ENCODE results near the gene HIKESHI. TPM values are rescaled to one million over a fixed set of nuclear protein-coding genes. Genes with fewer than 3 reads are reported as not detected.
"Not testable (repeated sequence)": the region's sequence is repeated elsewhere in the genome, so short reads cannot be mapped to it uniquely, and the experiment has no call there.

The HIKESHI gene
- total and polyA plus RNA-seq, 2 of the 8 experiments (the other 6 are each of a cell fraction or from before 2014, with no cell fraction given) = 65.4 to 90.2 TPM

DNA sequence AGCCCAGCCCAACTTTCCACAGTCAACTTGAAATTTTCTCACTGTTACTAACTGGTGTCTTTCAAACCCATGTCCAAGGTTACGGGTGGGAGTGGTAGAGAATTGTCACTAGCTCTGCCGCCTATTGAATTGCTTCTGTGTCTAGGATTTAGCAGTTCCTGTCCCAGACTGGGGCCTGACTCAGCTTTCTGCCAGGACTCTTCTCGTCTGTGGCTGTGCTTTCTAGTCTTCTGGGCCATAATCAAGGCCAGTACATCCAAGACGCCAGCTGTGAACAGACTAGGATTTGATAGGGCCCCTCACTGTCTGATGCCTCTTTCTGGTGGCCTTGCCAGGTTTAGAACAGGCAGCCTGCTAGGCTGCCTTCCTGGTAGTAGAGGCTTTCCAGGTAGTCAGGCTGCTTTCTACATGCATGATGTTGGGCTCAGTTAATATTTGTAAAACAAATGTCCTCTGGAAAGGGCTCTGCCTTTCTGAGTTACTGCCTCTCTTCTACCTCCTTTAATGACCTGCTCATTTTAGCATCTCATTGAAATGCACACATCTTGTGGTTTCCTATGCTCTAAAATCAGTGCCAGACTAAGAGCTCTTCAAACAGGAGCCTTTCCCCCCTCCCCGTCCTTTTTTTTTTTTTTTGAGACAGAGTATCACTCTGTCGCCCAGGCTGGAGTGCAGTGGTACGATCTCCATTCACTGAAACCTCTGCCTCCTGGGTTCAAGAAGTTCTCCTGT is 13.1 kb upstream of the HIKESHI start (continued):
- TF ChIP-seq, protein P1, sequence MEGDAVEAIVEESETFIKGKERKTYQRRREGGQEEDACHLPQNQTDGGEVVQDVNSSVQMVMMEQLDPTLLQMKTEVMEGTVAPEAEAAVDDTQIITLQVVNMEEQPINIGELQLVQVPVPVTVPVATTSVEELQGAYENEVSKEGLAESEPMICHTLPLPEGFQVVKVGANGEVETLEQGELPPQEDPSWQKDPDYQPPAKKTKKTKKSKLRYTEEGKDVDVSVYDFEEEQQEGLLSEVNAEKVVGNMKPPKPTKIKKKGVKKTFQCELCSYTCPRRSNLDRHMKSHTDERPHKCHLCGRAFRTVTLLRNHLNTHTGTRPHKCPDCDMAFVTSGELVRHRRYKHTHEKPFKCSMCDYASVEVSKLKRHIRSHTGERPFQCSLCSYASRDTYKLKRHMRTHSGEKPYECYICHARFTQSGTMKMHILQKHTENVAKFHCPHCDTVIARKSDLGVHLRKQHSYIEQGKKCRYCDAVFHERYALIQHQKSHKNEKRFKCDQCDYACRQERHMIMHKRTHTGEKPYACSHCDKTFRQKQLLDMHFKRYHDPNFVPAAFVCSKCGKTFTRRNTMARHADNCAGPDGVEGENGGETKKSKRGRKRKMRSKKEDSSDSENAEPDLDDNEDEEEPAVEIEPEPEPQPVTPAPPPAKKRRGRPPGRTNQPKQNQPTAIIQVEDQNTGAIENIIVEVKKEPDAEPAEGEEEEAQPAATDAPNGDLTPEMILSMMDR (IDR thresholded peaks at IDR 0.05; ENCODE audit: control extremely low read depth in 1 of 3, insufficient read depth in 1 of 3, low read depth in 1 of 3, low read length in 3 of 3) = no peak
- TF ChIP-seq TBP (IDR thresholded peaks at IDR 0.05; ENCODE audit: low read depth, low read length) (no peak), KDM1A (IDR thresholded peaks at IDR 0.05; ENCODE audit: borderline replicate concordance, low read length) (no peak), BCL11A (IDR thresholded peaks at IDR 0.05; ENCODE audit: low read depth in 2 of 2, low read length in 2 of 2) (no peak), SP1 (IDR thresholded peaks at IDR 0.05; ENCODE audit: low read depth, low read length) (no peak)

DNA sequence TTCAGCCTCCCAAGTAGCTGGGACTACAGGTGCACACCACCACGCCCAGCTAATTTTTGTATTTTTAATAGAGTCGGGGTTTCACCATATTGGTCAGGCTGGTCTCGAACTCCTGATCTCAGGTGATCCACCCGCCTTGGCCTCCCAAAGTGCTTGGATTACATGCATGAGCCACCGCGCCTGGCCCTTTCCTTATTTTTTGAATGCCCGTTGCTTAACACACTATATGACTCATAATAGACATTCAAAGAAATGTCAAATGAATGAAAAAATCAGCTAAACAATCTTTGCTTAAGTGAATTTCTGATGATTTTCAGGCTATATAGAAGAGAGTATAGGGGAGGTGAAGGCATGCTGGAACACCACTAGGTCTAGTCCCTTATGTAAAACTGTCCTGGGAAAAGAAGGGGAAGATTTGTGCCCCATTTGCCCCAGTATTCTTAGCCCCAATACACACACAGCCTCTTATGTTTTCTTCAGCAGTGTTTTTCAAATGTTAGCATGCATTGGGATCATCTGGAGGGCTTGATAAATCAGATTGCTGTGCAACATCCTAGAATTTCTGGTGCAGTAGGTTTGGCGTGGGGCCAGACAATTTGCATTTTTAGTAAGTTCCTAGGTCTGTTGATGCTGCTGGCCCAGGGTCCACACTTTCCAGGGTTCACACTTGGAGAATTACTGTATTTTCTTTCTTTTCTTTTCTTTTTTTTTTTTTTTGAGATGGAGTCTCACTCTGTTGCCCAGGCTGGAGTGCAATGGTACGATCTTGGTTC is 12.3 kb upstream of the HIKESHI start:
- 77% methylated on average over 8 of the region's 9 CpGs; no CpG with 5 or more reads in 1 of the 2 experiments for WGBS, 2 experiments (ENCODE audit: extremely low coverage in 1 of 2, insufficient coverage in 1 of 2, insufficient read length in 1 of 2, insufficient replicate concordance in 2 of 2, low coverage in 1 of 2, low lambda C conversion rate in 2 of 2, missing lambda C conversion rate in 1 of 2)
- H2BK120ac ChIP-seq (replicated peaks; ENCODE audit: low read depth, low read length); FAIRE-seq; H3K4ac ChIP-seq (replicated peaks; ENCODE audit: insufficient read length, low read depth, low read length); H3K9ac ChIP-seq (replicated peaks in 1 of 4; ENCODE audit: extremely low read depth in 1 of 4, low read depth in 3 of 4, low read length in 3 of 4); H4K5ac ChIP-seq (ENCODE audit: insufficient read length, low read depth, low read length); H4K91ac ChIP-seq (replicated peaks; ENCODE audit: insufficient read length, low read length); H4K20me1 ChIP-seq (replicated peaks in 1 of 2; ENCODE audit: control insufficient read depth in 1 of 2, insufficient read depth in 2 of 2, low read length in 2 of 2); H3K23ac ChIP-seq (ENCODE audit: insufficient read length); H3K9me3 ChIP-seq (ENCODE audit: insufficient read depth in 2 of 2, low read depth in 1 of 2, low read length in 1 of 2); H2AFZ ChIP-seq (ENCODE audit: low read length); H2BK5ac ChIP-seq (ENCODE audit: low read depth, low read length); H2BK15ac ChIP-seq (ENCODE audit: low read length); H3K79me1 ChIP-seq (ENCODE audit: low read depth, low read length); H3K14ac ChIP-seq (ENCODE audit: insufficient read length); H3K23me2 ChIP-seq (ENCODE audit: low read depth, low read length); H2BK20ac ChIP-seq (ENCODE audit: low read length); H3K36me3 ChIP-seq (ENCODE audit: control insufficient read depth in 2 of 4, insufficient read depth in 4 of 4, low read length in 3 of 4); DNase-seq (ENCODE audit: low read depth in 1 of 2, low spot score in 2 of 2); H3K27me3 ChIP-seq (replicated peaks in 1 of 4; ENCODE audit: control insufficient read depth in 3 of 4, extremely low read depth in 1 of 4, insufficient read depth in 3 of 4, low read length in 3 of 4); H3K56ac ChIP-seq (replicated peaks; ENCODE audit: insufficient read length, low read depth, low read length); H4K8ac ChIP-seq (ENCODE audit: extremely low read depth, insufficient read depth, low read length); H3K4me3 ChIP-seq (ENCODE audit: extremely low read depth in 1 of 4, insufficient read depth in 2 of 4, low read depth in 3 of 4, low read length in 4 of 4); H2AK5ac ChIP-seq (ENCODE audit: low read depth, low read length); H3K18ac ChIP-seq (ENCODE audit: extremely low read depth, low read length); H3K79me2 ChIP-seq (ENCODE audit: control insufficient read depth in 1 of 2, insufficient read depth in 2 of 2, low read length in 2 of 2); H3K4me1 ChIP-seq (replicated peaks in 1 of 4; ENCODE audit: control insufficient read depth in 3 of 4, insufficient read depth in 4 of 4, low read length in 3 of 4); H3K27ac ChIP-seq (ENCODE audit: low read depth, low read length); H2BK12ac ChIP-seq (ENCODE audit: low read depth, low read length); H3K4me2 ChIP-seq (ENCODE audit: insufficient read depth in 1 of 2, low read depth in 2 of 2, low read length in 2 of 2): not testable (repeated sequence)
- ChIA-PET POLR2A (ENCODE audit: partially characterized antibody) (interaction anchor here (0.6 to 1.1 kb wide), 2 partner anchors 10 to 65 kb away, joined by 3 read pairs; no protein-coding TSS in a partner anchor), CTCF (ENCODE audit: partially characterized antibody) (interaction anchor here (0.6 to 1.4 kb wide), 10 partner anchors 12 to 1690 kb away, joined by 3 to 4 read pairs (median 3); no protein-coding TSS in a partner anchor)
